ENCODE measurements around the gene RERE. TPM values are rescaled to one million over a fixed set of nuclear protein-coding genes. Genes with fewer than 3 reads are reported as not detected.

The RERE gene
- total RNA-seq, 1 experiment from 2014 or later, result 40.6 TPM

GRCh38 chr1:8680664-8681650 is 136.5 kb downstream of the RERE start:
- Histone ChIP-seq H3K27ac (ENCODE audit: low read depth, low read length) (no peak overlapping the region), H3K79me2 (ENCODE audit: insufficient read depth, low read length) (peaks cover 62% of the 10 kb centered on the region), H3K27me3 (ENCODE audit: insufficient read depth, low read length) (no peaks in the 10 kb centered on the region), H2AFZ (ENCODE audit: low read depth, low read length, poor library complexity, severe bottlenecking) (no peak overlapping the region), H3K9ac (ENCODE audit: low read length) (no peak overlapping the region), H3K4me1 (ENCODE audit: control insufficient read depth in 1 of 2, insufficient read depth in 2 of 2, low read length in 2 of 2) (no peaks in the 10 kb centered on the region), H3K36me3 (ENCODE audit: control insufficient read depth in 1 of 2, insufficient read depth in 2 of 2, low read length in 2 of 2) (no peaks in the 10 kb centered on the region), H3K4me3 (replicated peaks in 1 of 2; ENCODE audit: low read depth in 1 of 2, low read length in 2 of 2) (no peak overlapping the region), H4K20me1 (ENCODE audit: insufficient read depth) (no peaks in the 10 kb centered on the region), H3K9me3 (ENCODE audit: control insufficient read depth in 1 of 2, insufficient read depth in 1 of 2, low read depth in 1 of 2, low read length in 2 of 2) (no peaks in the 10 kb centered on the region), H3K4me2 (ENCODE audit: low read length) (no peak overlapping the region), H3K9me2 (ENCODE audit: insufficient read depth) (no peaks in the 10 kb centered on the region)
- ATAC-seq, result no peak
- no peak for DNase-seq (ENCODE audit: low read depth, low spot score)
- intact Hi-C loops (cut with micrococcal nuclease), result no loop called here
- BruUV-seq (replicated peaks), result no TSS peak
- TF ChIP-seq EZH2phosphoT487 (IDR thresholded peaks at IDR 0.05; ENCODE audit: borderline replicate concordance) (no peak), RAD21 (IDR thresholded peaks at IDR 0.05; ENCODE audit: low read depth) (no peak), TCF7L2 (IDR thresholded peaks at IDR 0.05; ENCODE audit: borderline replicate concordance, extremely low read depth, insufficient read depth, insufficient read length) (no peak), CTCF (IDR thresholded peaks at IDR 0.05 in 2 of 3, conservative IDR thresholded peaks at IDR 0.05 in 1 of 3; ENCODE audit: borderline replicate concordance in 1 of 3, insufficient read depth in 1 of 3, low read depth in 2 of 3, low read length in 2 of 3) (no peak), JUND (IDR thresholded peaks at IDR 0.05) (no peak), SIN3A (IDR thresholded peaks at IDR 0.05; ENCODE audit: low read depth) (no peak), ELF1 (IDR thresholded peaks at IDR 0.05; ENCODE audit: borderline replicate concordance, low read depth) (no peak), POLR2A (IDR thresholded peaks at IDR 0.05; ENCODE audit: borderline replicate concordance, extremely low read depth, insufficient read depth, insufficient read length) (no peak), ATF3 (IDR thresholded peaks at IDR 0.05) (no peak), MAX (IDR thresholded peaks at IDR 0.05) (no peak), ZBTB33 (IDR thresholded peaks at IDR 0.05; ENCODE audit: extremely low read depth, insufficient replicate concordance, low read length) (no peak), ZNF274 (IDR thresholded peaks at IDR 0.05; ENCODE audit: low read depth, low read length) (no peak), SRF (IDR thresholded peaks at IDR 0.05; ENCODE audit: low read depth) (no peak)
- ChIA-PET POLR2A (no interaction called here), RAD21 (ENCODE audit: low non-redundant PET in 1 of 2, low total read pairs in 2 of 2, uncharacterized antibody in 2 of 2, unreplicated experiment in 2 of 2) (no interaction called here), CTCF (interaction anchor here (1.0 to 1.2 kb wide), 2 partner anchors 9 to 11 kb away, joined by 4 to 5 read pairs; no protein-coding TSS in a partner anchor)
